A204.1 (cell line): ENCODE results near the gene CLIP3.
"Not testable (repeated sequence)": the region's sequence is repeated elsewhere in the genome, so short reads cannot be mapped to it uniquely, and the experiment has no call there.

Experiments used
- FAIRE-seq: peaks from 2 replicates; lab custom pipeline; 2012; peaks lifted over from hg19 to GRCh38; lab: Jason Lieb, UNC

The CLIP3 gene

DNA sequence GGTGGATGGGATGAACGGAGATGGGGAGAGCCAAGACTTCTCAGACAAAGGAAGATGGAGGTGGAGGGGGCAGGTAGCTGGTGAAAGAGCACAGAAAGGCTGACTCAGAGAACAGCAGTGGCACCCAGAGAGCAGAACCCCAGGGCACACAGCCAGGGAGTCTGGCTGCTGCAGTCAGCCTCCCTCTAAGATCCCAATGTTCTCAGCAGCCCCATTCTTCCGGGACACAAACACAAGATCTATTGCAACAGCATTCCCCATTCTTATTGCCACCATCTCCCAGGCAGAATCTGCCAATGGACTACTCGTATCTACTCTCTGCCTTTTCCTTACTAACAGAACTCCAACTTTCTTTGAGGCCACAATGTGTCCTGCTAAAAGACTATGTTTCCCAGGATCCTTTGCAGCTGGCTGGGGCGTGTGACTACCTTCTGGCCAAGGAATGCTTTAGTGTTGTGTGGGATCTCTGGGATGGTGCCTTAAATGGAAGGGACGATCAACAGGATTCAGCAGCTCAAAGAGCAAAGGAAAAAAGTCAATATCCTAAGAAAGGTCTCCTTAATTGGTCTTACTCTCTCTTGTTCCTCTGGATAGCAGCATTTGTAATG is 13.9 kb upstream of the CLIP3 start:
- FAIRE-seq, result no peak

DNA sequence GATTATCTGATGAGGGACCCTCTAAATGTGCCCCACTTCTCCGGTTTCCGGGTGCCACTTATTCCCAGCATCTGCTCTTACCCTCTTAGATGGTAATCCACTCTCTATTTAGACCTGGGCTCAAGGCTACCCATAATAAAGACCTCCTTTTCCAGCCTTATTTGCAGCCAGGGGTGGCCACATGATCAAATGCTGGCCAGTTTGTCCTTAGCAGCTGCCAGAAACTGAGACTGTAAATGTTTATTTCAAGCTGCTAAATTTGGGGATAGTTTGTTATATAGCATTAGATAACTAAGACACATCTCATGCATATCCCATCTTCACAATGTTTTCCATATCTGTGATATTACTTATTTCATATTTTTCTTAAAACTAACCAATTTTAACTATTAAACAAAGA is 11.3 kb upstream of the CLIP3 start:
- no peak for FAIRE-seq

DNA sequence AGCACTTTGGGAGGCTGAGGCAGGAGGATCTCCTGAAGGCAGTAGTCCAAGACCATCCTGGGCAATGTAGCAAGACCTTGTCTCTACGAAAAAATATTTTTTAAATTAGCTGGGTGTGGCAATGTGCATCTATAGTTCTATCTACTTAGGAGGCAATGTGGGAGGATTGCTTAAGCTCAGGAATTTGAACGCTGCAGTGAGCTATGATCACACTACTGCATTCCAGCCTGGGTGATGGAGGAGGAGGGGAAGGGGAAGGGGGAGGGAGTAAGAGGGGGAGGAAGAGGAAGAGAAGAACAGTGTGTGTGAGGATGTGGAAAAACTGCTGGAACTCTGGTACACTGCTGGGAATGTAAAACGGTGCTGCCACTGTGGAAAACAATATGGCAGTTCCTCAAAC is 9.2 kb upstream of the CLIP3 start:
- FAIRE-seq, result no peak

DNA sequence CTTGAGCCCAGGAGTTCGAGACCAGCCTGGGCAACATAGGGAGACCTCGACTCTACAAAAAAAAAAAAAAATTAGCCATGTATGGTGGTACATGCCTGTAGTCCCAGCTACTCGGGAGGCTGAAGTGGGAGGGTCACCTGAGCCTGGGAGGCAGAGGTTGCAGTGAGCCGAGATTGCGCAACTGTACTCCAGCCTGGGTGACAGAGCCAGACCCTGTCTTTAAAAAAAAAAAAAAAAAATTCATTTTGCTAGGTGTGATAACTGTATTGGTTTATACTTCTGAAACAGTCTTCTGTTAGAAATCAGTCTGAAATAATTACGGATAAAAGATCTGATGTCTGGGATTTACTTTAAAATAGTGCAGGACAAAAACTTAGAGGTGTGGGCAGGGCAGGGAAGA is 8.4 kb upstream of the CLIP3 start:
- FAIRE-seq, result not testable (repeated sequence)

DNA sequence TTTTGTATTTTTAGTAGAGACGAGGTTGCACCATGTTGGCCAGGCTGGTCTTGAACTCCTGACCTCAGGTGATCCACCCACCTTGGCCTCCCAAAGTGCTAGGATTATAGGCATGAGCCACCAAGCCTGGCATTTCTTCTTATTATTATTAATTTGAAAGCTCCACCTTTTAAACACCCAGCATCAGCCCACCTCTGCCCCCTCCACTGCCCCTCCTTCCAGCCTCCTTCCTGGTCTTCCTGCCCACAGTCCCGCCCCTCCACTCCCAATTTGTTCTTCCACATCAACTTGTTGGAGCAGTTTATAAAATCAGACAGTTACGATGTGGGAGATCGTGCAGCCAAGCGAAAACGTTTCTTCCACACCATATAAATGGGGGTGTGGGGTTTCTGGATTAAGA is 7.8 kb upstream of the CLIP3 start:
- FAIRE-seq, result no peak

DNA sequence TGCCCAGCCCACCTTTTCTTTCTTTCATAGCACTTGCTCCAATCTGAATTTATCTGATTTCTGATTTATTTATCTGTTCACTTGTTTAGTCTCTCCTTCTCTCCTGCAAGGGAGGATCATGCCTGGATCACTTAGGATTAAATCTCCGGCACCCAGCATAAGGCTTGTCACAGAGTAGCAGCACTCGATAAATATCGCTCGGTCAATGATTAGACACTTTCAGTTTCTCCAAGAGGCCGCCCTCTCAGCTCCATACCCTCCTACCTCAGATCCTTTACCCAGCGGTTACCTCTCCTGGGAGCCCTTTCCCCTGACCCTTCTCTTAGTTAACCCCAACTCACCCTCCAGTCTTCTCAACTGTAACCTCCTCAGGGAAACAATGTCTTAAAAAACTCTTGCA is 1.4 kb downstream of the CLIP3 start:
- FAIRE-seq, result no peak

DNA sequence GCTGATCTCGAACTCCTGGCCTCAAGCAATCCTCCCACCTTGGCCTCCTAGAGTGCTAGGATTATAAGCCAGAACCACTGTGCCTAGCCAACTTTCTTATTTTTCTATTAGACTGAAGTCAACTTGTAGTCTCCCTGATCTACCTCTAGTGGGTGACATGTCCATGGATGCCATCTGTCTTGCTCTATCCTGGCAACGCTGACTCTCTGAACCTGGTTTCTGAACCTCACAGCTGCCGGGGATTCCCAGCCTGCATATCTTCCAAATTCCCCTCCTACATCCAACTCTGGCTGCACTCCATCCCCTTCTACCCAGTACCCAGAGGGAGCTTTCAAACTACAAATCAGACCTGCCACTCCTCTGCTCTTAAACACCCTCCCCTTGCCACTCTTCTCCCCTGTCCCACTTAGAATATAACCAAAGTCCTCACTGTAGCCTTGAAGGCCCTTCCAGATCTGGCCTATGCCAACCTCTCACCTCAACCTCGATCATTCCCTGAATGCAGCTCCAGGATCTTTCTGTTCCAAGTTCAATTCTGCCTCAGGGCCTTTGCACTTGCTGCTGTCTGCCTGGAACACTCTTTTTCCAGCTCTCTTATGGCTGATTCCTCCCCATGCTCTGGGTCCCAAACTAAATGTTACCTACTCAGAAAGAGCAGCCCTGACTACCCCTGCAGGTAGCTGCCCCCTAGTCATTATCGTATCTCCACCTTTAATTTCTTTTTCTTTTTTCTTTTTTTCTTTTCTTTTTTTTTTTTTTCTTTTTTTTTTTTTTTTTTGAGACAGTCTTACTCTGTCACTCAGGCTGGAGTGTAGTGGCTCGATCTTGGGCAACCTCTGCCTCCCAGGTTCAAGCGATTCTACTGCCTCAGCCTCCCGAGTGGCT is 2.2 kb downstream of the CLIP3 start:
- FAIRE-seq, result no peak

DNA sequence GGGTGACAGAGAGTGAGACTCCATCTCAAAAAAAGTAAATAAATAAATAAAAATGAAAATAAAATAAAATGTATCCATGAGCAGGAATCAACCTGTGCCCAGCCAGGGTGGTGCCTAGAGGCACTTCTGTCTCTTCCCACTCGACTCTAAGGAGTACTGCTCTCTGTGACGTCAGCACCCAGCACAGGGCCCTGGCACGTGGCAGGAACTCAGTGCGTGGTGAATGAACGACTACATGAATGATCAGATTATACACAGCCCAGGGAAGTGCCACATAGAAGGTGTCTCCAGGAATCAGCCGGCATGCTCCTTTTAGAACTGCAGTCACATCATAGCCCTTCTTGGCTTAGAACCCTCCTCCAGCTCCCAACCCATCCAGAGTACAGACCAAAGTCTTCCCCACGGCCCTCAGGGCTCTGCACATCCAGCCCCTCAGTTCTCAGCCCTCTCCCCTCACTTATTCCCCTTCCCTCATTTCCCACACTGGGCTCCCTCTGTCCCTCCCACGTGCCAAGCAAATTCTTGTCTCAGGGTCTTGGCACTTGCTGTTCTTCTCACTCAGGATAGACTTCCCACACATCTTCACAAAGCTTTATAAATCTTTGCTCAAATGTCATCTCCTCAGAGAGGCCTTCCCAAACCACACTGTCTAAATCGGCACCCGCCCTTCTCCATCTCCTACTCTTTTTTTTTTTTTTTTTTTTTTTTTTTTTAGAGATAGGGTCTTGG is 4.2 kb downstream of the CLIP3 start:
- no peak for FAIRE-seq

DNA sequence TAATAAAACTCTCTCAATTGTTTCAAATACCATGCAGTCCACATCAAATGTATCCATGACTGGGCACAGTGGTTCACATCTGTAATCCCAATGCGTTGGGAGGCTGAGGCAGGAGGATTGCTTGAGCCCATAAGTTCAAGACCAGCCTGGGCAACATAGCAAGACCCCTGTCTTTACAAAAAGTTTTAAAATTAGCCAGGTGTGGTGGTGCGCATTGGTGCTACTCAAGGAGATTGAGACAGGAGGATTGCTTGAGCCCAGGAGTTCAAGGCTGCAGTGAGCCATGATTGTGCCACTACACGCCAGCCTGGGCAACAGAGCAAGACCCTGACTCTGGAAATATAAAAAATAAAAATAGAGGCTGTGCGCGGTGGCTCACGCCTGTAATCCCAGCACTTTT is 5.0 kb downstream of the CLIP3 start:
- FAIRE-seq, result no peak

DNA sequence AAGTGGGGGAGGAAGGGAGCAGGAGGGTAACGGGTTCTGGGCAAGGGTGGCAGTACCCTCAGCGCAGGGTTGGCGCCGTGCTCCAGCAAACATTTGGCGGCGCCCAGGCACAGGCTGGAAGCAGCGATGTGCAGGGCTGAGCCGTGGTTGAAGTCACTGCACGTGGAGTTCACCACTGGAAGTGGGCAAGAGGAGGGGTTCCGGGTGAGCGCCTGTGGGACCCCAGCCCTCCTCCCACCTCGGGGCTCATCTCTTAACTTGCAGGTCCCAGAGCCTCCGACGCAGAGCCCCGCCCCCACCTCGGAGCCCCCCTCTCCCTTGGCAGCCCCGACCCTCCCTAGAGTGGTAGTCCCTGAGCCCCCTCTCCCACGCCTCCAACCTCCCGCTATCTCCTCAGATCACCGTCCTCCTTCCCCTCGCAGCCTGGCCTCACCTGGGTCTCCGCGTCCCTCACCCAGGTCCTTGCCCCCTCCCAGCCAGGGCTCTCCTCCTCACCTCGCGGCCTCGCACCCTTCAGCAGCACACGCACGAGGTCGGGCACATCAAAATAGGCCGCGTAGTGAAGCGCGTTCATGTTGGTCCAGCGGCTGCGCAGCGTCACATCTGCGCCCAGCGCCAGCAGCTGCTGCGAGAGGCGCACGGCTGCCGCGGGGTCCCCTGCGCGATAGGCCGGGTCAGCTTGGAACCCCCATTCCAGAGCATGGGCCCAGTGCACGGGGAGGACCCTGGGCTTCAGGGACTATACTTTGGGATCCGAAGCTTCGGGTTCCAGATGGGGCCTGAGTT is 6.4 kb downstream of the CLIP3 start:
- FAIRE-seq, result no peak

DNA sequence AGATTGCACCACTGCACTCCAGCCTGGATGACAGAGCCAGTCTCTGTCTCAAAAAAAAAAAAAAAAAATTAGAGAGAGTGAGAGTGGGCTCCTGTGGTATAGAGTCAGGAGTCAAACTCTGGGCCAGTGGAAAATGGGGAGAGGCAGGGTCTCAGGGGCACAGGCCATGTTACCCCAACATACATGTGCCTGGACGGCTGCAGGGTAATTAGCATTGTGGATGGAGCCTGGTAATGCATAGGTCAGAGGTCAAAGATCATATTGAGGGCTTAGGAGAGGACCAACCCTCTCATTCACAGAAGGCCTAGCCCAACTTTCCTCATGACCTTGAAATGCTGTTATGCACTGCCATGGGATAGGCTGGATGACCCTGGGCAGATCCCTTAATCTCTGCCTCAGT is 7.1 kb downstream of the CLIP3 start:
- no peak for FAIRE-seq

DNA sequence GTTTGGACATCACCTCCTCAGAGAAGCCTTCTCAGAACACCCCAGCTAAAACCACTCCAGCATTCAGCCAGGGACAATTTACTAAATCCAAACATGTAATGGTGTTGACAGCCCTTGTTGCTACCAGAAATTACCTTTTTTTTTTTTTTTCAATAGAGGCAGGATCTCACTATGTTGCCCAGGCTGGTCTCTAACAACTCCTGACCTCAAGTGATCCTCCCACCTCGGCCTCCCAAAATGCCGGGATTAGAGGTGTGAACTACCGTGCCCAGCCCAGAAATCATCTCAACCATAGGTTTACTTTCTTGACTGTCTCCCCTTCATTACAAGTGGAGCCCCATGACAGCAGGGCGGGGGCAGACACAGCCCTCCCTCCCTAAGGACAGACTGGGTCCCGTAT is 9.2 kb downstream of the CLIP3 start:
- no peak for FAIRE-seq

DNA sequence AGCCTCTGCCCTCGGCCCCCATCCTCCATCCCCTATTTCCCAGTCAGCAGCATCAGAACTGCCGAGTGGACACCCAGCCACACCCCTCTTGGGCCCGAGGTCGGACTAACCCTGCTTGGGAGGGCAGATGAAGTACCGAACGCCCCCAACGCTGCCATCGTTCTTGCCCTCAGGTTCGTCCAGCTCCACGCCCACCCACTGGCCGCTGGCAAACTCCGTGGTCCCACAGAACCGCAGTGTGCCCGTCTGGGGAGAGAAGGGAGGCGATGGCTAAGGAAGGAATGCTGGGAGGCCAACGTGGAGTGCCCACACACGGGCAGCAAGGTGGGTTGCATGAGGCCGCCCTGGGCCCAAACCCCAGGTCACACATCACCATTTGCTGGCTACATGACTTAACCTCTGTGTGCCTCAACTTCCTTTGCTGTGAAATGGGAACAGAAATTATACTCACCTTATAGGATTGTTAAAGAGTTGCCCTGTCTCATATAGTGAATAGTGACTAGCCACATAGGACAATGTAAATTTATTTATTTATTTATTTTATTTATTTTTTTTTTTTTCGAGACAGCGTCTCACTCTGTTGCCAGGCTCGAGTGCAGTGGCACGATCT is 13.5 kb downstream of the CLIP3 start:
- FAIRE-seq, result no peak

DNA sequence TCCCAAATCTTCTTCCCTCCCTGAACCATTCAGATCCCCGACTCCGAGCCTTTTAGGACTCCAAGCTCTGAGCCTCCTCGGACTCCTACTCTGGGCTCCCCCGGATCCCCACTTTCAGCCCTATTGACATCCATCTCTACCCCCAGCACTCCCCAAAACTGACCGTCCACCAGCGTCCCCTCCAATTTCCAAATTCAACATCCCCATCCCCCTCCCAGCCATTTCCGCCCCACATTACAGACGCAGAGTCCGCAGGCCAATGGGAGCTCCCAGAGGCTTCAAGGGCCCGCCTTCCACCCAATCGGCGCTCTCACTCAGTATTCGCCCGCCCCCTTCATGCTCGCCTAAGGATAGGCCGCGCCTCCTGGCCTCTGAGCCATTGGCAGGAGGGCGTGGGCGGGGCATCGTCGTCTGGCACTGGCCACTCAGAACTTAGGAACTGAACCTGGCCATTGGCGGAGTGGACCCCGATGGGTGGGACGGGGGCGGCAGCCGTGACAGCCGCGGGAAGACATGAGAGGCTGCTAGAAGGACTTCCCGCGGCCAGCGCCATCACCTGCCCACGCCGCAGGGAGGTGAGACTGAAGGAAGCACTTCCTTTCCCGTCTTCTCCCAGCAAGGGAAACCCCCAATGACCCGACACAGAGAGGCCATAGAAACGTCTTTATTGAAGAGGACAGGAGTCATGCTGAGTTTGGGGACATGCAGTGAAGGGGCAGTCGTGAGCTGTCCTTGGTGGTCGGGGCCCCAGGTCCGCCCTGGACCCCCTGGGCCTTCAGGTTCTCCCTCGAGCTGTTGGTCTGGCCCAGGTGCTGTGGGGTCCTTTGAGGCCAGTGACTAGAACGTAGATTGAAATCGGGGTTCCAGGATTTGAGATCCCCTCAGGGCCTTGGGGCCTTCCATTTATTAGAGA is 18.4 kb downstream of the CLIP3 start, which contains the start of gene ALKBH6:
Gene ALKBH6 (minus strand): TSS at position 202 of the 913 bp plus-strand sequence. CDS start 816 bp downstream, outside the sequence.
- FAIRE-seq, result peak; percentile 99

DNA sequence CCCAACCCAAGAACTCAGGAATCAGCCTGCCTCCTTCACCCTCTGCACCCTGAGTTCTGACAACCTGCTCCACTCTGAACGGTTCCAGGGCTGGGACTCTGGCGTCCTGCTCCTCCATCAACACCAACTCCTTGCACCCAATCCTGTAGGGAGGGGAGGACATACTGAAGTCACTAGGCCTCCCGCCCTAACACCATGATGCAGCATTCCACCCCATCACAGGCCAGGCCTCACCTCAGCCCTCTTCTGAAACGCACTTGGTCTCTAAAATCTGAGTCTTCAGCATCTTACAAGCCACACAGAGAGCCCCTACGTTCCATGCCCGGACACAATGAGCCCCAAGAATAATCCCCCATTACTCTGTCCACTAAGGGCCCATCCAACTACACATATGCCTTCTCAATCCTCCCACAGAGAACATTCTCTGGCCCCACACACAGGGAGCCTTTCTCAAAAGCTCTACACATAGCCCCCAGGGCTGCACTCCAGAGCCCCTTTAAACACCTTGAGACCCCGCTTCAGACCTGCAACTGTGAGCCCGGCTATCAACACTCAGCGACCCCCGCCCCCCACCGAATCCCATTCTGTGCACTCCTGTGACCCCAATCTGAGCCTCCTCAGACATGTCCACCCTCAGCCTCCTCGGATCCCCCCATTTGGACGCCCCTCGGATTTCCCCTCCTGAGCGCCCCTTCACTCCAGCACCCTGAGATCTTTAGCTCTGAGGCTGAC is 19.2 kb downstream of the CLIP3 start:
- no peak for FAIRE-seq

DNA sequence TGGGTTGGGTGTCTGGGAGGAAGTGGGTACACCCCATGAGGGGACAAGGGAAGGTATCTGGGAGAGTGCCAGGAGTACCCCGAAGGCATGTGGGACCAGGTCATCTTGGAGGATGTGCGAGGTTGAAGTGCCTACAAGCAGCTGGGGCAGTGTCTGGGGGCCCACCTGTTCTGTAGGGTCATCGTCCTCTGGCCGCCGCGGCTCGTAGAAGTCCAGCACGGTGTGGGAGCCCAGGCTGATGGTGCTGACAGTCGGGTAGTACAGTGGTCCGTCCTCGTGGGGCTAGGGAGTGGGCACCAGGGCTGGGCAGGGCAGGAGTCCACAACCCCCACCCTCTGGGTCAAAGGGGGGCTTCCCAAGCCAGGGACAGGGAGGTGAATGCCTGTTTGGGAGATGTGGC is 22.3 kb downstream of the CLIP3 start:
- no peak for FAIRE-seq

DNA sequence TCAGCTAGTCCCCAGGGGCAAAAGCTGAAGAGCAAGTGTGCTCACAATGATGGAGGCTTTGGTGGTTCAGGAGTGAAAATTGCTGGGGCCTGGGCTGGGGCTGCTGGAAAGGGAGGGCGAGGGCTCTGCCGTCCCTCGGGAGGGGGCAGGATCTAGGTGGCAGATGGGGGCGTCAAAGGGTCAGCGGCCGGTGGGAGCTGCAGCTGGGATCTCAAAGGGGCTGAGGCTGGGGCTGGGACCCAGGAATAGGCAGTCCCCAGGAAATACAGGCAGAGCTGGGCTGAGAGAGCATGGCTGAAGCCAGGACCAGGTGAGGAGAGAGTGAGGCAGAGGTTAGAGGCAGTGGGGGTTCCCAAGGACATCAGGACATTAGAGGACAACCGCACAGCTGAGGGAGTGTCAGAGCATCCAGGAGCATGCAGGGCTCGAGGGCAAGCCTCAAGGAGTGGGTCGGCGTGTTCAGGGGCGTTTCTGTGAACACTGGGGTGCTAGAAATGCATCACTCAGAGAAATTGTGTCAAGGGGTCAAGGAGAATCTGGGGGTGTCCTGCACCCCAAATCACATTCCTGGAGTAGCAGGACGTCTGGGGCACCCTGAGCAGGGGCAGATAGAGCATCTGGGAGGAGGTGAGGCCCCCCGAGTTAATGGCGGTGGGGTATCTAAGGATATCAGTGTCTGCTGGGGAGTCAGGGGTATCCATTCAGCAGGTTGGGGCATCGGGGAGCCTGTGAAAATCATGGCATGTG is 22.9 kb downstream of the CLIP3 start:
- FAIRE-seq, result no peak

DNA sequence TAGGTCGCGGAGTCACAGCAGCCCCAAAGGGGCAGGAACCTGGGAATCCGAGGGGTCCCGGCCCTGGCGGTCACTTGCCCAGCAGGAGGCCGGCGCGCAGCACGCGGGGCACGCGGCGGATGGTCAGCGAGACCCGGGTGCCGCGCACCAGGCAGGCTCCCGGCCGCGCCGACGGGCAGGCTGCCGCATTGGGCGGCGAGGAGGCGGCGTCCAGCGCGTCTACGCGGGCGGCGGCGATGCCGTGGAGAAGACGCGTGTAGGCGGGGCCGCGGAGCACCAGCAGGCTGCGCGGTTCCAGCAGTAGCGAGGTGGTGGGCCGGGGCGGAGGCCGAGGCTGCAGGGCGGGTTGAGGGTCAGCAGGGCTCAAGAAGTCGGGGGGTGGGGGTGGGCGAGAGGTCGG is 23.5 kb downstream of the CLIP3 start:
- FAIRE-seq, result no peak

DNA sequence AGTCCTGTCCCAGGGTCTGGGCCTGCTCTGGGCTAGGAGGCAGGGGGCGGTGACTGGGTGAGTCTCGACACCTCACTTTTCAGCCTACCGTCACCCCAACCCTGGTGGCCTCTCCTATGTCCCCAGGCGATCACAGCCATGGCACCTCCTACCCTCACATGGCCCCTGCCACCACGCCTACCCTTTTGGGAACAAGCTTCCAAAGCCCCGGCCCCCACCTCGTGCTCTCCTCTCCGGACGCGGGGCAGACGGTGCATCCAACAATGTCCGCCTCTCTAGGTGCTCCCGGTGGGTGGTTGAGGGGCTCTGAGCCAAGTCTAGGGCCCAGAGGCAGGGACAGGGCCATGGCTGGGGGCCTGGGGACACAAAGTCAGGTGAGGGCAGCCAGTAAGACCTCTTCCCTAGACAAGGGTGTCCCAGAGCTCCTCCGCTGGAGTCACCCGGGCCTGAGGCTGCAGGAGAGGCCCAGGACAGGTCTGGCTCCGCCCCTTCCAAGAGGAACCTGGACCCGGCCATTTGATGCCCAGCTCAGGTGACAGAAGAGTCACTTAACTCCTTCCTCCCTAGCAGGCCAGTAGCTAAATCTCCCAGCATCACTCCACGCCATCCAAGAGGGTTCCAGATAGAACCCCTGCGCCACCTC is 24.2 kb downstream of the CLIP3 start, which contains the start of gene SYNE4:
Gene SYNE4 (minus strand): TSS at position 478 of the 643 bp plus-strand sequence. CDS start 132 bp downstream, at position 346.
- FAIRE-seq, result no peak
